ENCODE results near the gene ETV2. TPM values are rescaled to one million over a fixed set of nuclear protein-coding genes. Genes with fewer than 3 reads are reported as not detected.

Gene ETV2
- polyA plus RNA-seq, 1 donor (not counting 4 experiments of a cell fraction or from before 2014, with no cell fraction given): 0.43 TPM

DNA sequence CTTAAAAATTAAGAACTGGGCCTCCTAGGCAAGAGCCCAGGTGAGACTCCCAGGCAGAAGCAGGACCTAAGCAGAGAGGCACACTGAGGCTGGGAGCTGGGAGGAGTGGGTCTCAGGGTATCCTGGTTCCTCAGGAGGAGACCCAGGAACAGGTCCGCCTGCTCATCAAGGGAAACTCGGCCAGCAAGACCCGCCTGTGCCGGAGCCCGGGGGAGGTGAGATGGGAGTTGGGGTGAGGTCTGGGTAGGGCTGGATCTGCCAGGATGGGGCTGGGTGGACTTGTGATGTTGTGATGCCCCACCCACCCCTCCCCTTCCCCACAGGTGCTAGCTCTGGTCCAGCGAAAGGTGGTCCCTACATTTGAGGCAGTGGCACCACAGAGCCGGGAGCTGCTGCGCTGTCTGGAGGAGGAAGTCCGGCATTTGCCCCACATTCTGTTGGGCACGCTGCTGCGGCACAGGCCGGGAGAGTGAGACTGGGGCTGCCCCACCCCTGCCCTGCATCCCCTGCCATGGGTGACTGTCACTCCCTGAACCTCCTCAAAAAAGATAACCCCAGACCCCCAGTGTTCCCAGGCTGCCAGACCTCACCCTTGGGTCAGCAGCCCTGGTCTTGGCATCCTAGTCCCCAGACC, 22.1 kb upstream of the ETV2 start:
- FAIRE-seq (no peak), DNase-seq (ENCODE audit: low read depth, low spot score) (no peak)
- H3K27ac ChIP-seq (ENCODE audit: control insufficient read depth, insufficient read depth, low read length): no peak overlapping the region
- H3K4me1 ChIP-seq (ENCODE audit: control insufficient read depth, extremely low read depth, insufficient read depth, low read length): no peaks in the 10 kb centered on the region
- no peaks in the 10 kb centered on the region for H3K9me3 ChIP-seq (ENCODE audit: control insufficient read depth, low read depth, low read length)
- H2AFZ ChIP-seq (ENCODE audit: control insufficient read depth, low read length): no peak overlapping the region
- H4K20me1 ChIP-seq (ENCODE audit: control insufficient read depth, extremely low read depth, insufficient read depth, low read length): no peaks in the 10 kb centered on the region
- dilution Hi-C loops (cut with MboI; ENCODE audit: extremely low pct_ligation_motif_present, low sequenced_read_pairs): no loop called here
- TF ChIP-seq, protein P1, sequence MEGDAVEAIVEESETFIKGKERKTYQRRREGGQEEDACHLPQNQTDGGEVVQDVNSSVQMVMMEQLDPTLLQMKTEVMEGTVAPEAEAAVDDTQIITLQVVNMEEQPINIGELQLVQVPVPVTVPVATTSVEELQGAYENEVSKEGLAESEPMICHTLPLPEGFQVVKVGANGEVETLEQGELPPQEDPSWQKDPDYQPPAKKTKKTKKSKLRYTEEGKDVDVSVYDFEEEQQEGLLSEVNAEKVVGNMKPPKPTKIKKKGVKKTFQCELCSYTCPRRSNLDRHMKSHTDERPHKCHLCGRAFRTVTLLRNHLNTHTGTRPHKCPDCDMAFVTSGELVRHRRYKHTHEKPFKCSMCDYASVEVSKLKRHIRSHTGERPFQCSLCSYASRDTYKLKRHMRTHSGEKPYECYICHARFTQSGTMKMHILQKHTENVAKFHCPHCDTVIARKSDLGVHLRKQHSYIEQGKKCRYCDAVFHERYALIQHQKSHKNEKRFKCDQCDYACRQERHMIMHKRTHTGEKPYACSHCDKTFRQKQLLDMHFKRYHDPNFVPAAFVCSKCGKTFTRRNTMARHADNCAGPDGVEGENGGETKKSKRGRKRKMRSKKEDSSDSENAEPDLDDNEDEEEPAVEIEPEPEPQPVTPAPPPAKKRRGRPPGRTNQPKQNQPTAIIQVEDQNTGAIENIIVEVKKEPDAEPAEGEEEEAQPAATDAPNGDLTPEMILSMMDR (optimal IDR thresholded peaks at IDR 0.05 in 1 of 3, IDR thresholded peaks at IDR 0.05 in 1 of 3, conservative IDR thresholded peaks at IDR 0.05 in 1 of 3; ENCODE audit: extremely low read depth in 1 of 3, insufficient read depth in 2 of 3, low read length in 3 of 3): no peak
- TF ChIP-seq EZH2 (IDR thresholded peaks at IDR 0.05; ENCODE audit: low read length): no peak
- H3K36me3 ChIP-seq (ENCODE audit: control insufficient read depth in 2 of 2, extremely low read depth in 1 of 2, insufficient read depth in 2 of 2, low read length in 2 of 2): peaks cover 0 to 6% of the 10 kb centered on the region in 2 experiments
- no peak overlapping the region for H3K4me3 ChIP-seq (ENCODE audit: control insufficient read depth in 2 of 3, extremely low read depth in 1 of 3, insufficient read depth in 2 of 3, low read depth in 1 of 3, low read length in 3 of 3)
- H3K27me3 ChIP-seq (ENCODE audit: control insufficient read depth, extremely low read depth, insufficient read depth, low read length): no peaks in the 10 kb centered on the region
- no peaks in the 10 kb centered on the region for H3K9me1 ChIP-seq (ENCODE audit: control insufficient read depth, extremely low read depth, insufficient read depth, low read length)
- H3K79me2 ChIP-seq (ENCODE audit: control insufficient read depth, insufficient read depth, low read length): no peaks in the 10 kb centered on the region
- no peak overlapping the region for H3K9ac ChIP-seq (ENCODE audit: control insufficient read depth, extremely low read depth, insufficient read depth, low read length)
- no peak overlapping the region for H3K4me2 ChIP-seq (ENCODE audit: control insufficient read depth, extremely low read depth, insufficient read depth, low read depth, low read length)

DNA sequence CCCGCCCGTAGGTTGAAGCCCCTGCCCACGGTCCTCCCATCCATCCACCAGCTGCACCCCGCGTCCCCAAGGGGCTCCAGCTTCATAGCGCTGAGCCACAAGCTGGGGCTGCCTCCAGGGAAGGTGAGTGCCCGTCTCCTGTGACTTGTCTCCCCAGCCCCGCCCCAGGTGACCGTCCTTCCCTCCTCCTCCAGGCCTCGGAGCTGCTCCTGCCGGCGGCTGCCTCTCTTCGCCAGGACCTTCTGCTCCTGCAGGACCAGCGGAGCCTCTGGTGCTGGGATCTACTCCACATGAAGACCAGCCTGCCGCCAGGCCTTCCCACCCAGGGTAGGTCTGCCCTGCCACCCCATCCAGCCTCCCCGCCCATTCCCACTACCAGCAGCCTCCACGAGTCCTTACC, 21.5 kb upstream of the ETV2 start:
- Histone ChIP-seq H3K9ac (ENCODE audit: control insufficient read depth, extremely low read depth, insufficient read depth, low read length) (no peak overlapping the region), H4K20me1 (ENCODE audit: control insufficient read depth, extremely low read depth, insufficient read depth, low read length) (no peaks in the 10 kb centered on the region), H3K4me3 (ENCODE audit: control insufficient read depth in 2 of 3, extremely low read depth in 1 of 3, insufficient read depth in 2 of 3, low read depth in 1 of 3, low read length in 3 of 3) (no peak overlapping the region), H3K36me3 (ENCODE audit: control insufficient read depth in 2 of 2, extremely low read depth in 1 of 2, insufficient read depth in 2 of 2, low read length in 2 of 2) (peaks cover 0 to 6% of the 10 kb centered on the region in 2 experiments), H3K4me1 (ENCODE audit: control insufficient read depth, extremely low read depth, insufficient read depth, low read length) (no peaks in the 10 kb centered on the region), H3K9me3 (ENCODE audit: control insufficient read depth, low read depth, low read length) (no peaks in the 10 kb centered on the region), H3K27ac (ENCODE audit: control insufficient read depth, insufficient read depth, low read length) (no peak overlapping the region), H3K4me2 (ENCODE audit: control insufficient read depth, extremely low read depth, insufficient read depth, low read depth, low read length) (no peak overlapping the region), H2AFZ (ENCODE audit: control insufficient read depth, low read length) (no peak overlapping the region), H3K27me3 (ENCODE audit: control insufficient read depth, extremely low read depth, insufficient read depth, low read length) (no peaks in the 10 kb centered on the region), H3K79me2 (ENCODE audit: control insufficient read depth, insufficient read depth, low read length) (no peaks in the 10 kb centered on the region), H3K9me1 (ENCODE audit: control insufficient read depth, extremely low read depth, insufficient read depth, low read length) (no peaks in the 10 kb centered on the region)
- FAIRE-seq (no peak), DNase-seq (ENCODE audit: low read depth, low spot score) (no peak)
- dilution Hi-C loops (cut with MboI; ENCODE audit: extremely low pct_ligation_motif_present, low sequenced_read_pairs): no loop called here
- no peak for TF ChIP-seq EZH2 (IDR thresholded peaks at IDR 0.05; ENCODE audit: low read length)
- TF ChIP-seq, protein P1 (optimal IDR thresholded peaks at IDR 0.05 in 1 of 3, IDR thresholded peaks at IDR 0.05 in 1 of 3, conservative IDR thresholded peaks at IDR 0.05 in 1 of 3; ENCODE audit: extremely low read depth in 1 of 3, insufficient read depth in 2 of 3, low read length in 3 of 3): no peak
